Activated T-cell treated with anti-CD3 and anti-CD28 coated beads, Interleukin-2, amount 50 U/mL, for 72 hours (primary cell): Measurements from ENCODE around the gene DNASE1L1. TPM values are rescaled to one million over a fixed set of nuclear protein-coding genes. Genes with fewer than 3 reads are reported as not detected.

Experiments used
- ATAC-seq, 2 donors: fragments of 150-1000 bp; cut with Tn5 transposase; replicated peaks in 1 of 2; 2 replicates each; pipeline ENCODE4 v1.10.0; 2021; ENCODE audit warnings: moderate library complexity in 2 of 2, mild to moderate bottlenecking in 1 of 2
- DNase-seq, 2 donors: peaks; one replicate each; pipeline ENCODE4 v3.0.0; 2021 to 2022; ENCODE audit warnings: mixed read lengths in 1 of 2
- H3K27ac Mint-ChIP-seq: one replicate; pipeline ENCODE4 v1.8.0; 2022; ENCODE audit warnings: mild to moderate bottlenecking, moderate library complexity, mixed read lengths
- H3K27me3 Mint-ChIP-seq: one replicate; pipeline ENCODE4 v1.8.0; 2022; ENCODE audit warnings: low read depth, mixed read lengths
- H3K36me3 Mint-ChIP-seq, 2 donors: one replicate each; pipeline ENCODE4 v1.8.0; 2022; ENCODE audit warnings: mixed read lengths in 2 of 2, mild to moderate bottlenecking in 1 of 2; ENCODE audit not compliant: insufficient read depth in 2 of 2
- H3K4me1 Mint-ChIP-seq: one replicate; pipeline ENCODE4 v1.8.0; 2022; ENCODE audit warnings: low read depth, mixed read lengths
- H3K4me3 Mint-ChIP-seq, 2 donors: one replicate each; pipeline ENCODE4 v1.8.0; 2022; ENCODE audit warnings: mild to moderate bottlenecking in 2 of 2, mixed read lengths in 2 of 2, moderate library complexity in 2 of 2
- H3K9me3 Mint-ChIP-seq, 2 donors: one replicate each; pipeline ENCODE4 v1.8.0; 2022; ENCODE audit warnings: mixed read lengths in 2 of 2
- total RNA-seq, 2 donors: library from RNA; stranded (reverse); gene quantifications; one replicate each; pipeline ENCODE4 v1.2.3, GENCODE V29; 2022

The DNASE1L1 gene
- total RNA-seq, 2 donors from 2014 or later, result 9.3 to 11.4 TPM

DNA sequence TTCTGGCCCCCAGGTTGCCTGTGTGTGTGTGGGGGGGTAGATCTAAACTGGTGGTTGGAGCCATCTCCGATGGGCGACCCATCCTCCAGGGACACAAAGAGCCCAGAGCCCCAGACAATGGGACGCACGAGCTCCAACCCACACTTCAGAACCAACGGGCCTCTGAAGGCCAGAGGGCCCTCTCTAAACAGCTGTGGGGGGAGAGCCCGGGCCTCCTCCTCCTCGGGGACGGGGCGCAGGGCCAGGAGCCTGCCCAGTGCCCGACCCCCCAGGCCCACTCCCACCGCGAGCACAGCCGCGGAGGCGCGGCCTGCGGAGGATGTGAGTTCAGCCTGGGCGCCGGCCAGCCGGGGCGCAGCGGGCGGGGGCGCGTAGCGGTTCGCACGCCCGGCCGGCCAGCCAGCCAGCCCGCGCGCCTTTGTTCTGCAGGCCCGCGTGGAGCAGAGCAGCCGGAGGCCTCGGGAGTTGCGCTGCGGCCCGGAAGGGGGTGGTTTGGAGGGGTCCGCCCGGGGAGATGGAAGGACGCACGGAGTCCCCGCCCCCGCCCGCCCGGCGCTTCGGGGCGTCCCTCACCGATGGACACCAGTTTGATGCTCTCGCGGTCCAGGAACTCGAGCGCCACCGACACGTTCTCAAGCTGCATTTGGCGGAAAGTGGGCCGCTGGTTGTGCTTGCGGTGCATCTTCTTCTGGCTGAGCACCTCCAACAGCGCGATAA, 38.6 kb downstream of the DNASE1L1 start:
- peak overlapping the region; percentile 93 to 94 for H3K4me3 Mint-ChIP-seq
- H3K27me3 Mint-ChIP-seq, result no peaks in the 10 kb centered on the region

DNA sequence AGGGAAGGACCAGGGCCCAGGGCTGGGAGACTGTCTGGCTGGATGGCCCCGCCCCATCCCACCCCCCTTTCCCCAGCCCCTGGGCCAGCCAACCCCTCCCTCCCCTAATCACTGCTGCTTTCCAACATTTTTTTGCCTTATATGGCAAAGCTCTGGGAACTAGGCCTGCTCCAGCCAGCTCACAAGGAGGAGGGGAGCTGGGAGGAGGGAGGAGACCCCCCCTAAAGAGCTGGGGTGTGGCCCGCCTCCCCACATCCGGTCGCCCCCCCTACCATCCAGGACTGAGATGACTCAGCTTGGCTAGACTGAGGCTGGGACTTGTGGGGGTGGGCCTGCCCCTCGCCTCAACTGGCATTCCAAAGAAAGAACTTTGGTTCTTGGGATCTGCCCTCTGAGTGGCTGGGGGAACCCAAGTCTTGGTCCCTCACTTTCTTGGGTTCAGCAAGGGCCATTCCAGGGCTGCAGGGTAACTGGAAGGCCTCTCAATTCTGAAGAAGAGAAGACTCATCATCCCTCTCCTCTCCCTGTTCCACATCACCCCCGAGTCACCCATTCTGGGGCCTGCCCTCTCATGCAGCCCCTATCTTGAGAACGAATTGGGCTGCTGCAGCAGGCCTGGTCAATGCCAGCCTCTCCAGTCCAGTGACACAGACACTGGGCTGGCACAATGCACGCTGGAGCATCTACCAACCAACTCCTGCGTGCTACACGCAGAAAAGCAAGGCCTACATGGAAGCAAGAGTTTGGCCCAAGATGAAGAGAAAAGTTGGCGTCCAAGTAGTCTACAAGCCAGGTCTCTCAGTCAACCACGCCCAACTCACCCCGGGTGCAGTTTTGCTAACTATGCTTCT, 39.4 kb downstream of the DNASE1L1 start:
- ATAC-seq (peak; percentile 6 to 15), DNase-seq (peak; percentile 63 to 69)
- Mint-ChIP-seq H3K36me3 (peaks cover 6 to 7% of the 10 kb centered on the region in 2 donors), H3K9me3 (no peaks in the 10 kb centered on the region), H3K27me3 (no peaks in the 10 kb centered on the region), H3K27ac (peak overlapping the region; percentile 69), H3K4me1 (peaks cover 16% of the 10 kb centered on the region), H3K4me3 (peak overlapping the region; percentile 93 to 94)

More for the DNA sequence above, 38.6 kb downstream of the DNASE1L1 start:
- no peak for ATAC-seq
- H3K27ac Mint-ChIP-seq, result peak overlapping the region; percentile 69
- peaks cover 5 to 6% of the 10 kb centered on the region in 2 donors for H3K36me3 Mint-ChIP-seq
- peaks cover 16% of the 10 kb centered on the region for H3K4me1 Mint-ChIP-seq
- no peaks in the 10 kb centered on the region for H3K9me3 Mint-ChIP-seq
- peak in 1 of 2 donors; percentile 27 for DNase-seq

DNA sequence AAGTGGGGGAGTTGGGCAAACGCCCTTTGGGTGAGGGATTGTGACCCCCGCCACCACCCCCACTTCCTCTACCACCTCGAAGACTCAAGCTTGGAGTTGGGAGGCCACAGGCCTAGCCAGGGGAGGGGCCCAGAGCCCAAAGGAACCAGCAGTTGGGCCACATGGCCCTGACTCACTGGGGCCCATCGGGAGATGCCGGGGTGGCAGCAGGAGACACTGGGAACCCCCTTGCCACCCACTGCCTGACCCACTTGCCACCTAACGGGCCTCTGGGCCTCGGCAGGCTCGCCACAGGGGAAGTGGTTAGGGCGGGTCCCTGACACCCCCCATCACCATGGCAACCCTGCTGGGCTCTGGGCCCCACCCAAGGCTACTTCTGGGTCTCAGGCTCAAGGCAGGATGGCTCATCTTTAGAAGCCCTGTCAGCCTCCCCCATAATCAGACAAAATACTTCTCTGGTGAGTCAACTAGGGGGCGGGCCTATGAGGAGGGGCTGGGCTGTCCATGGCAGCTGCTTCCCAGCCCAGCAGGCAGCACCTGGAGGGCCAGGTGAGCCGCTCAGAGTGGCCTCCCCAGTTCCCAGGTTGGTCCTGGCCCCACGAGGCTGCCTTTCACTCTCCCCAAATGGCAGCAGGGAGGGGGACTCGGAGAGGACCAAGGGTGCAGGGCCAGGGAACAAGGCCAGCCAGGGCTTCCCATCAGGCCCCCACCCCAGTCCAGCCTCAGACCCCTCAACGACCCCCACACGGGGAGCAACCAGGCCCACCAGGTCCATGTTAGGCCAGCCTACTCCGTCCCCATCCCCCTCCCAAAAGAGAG, 40.2 kb downstream of the DNASE1L1 start:
- Mint-ChIP-seq H3K4me3 (peak overlapping the region; percentile 93 to 94), H3K4me1 (peaks cover 16% of the 10 kb centered on the region), H3K36me3 (peaks cover 7 to 8% of the 10 kb centered on the region in 2 donors), H3K27me3 (no peaks in the 10 kb centered on the region), H3K27ac (no peak overlapping the region), H3K9me3 (no peaks in the 10 kb centered on the region)
- DNase-seq, result peak; percentile 91 to 95
- peak; percentile 68 to 76 for ATAC-seq

DNA sequence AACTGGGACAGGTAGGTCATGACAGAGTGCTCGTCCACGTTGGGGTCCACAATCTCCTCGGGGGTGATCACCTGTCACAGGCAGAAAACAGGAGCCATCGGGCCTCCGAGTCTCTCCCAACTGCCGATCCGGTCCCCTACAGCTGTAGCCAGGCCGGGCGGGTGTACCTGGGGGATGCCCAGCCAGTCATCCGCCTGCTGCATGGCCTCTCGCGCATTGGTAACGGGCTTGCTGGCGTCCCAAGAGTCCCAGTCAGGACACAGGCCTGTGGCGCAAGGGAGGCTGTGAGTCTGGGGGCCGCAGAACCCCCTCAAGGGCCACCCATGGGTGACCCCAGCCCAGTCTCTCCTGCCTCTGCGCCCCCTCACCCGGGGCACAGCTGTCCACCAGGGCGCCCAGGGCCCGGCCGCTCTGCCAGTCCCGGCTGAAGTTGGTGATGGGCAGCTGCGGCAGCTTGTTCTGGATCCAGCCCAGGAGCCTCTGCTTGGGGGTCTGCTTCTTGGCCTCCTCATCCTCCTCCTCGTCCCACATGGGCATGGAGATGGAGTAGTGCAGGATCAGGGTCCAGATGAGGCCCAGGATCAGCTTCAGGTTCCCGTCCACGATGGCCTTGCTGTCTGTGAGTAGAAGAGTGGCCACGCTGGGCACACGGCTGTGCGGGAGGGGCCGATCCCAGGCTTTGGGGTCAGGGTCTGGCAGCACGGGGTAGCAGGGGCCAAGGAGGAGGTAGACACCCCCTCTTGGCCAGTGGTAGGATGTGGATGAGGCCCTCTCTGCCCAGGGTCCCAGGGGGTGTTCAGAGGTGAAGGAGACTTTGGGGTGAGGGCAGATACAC, 41.4 kb downstream of the DNASE1L1 start:
- peaks cover 15% of the 10 kb centered on the region for H3K4me1 Mint-ChIP-seq
- H3K36me3 Mint-ChIP-seq, result peaks cover 8 to 9% of the 10 kb centered on the region in 2 donors
- H3K4me3 Mint-ChIP-seq, result peak overlapping the region; percentile 93 to 94
- no peaks in the 10 kb centered on the region for H3K9me3 Mint-ChIP-seq
- ATAC-seq (no peak), DNase-seq (no peak)
- H3K27ac Mint-ChIP-seq, result peak overlapping the region; percentile 89
- H3K27me3 Mint-ChIP-seq, result no peaks in the 10 kb centered on the region

DNA sequence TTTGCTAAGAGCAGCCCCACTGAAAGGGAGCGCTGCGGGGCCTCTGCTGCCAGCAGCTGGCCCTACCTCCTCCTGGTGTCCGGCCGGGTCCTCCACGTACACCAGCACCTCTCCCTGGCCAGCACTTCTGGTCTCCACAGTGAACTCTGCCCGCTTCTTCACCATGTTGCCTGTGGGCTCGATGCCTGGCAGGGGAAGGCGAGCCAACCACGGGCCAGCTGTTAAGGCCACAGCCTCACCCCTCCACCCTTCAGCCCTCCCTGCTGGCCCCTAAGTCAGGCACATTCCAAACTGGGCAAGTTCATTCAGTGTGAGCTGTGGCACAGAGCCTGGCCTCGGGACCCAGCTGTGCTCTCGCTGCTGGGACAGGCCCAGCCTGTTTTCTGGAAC, 42.4 kb downstream of the DNASE1L1 start:
- Mint-ChIP-seq H3K9me3 (no peaks in the 10 kb centered on the region), H3K27ac (no peak overlapping the region), H3K27me3 (no peaks in the 10 kb centered on the region), H3K4me1 (peaks cover 8% of the 10 kb centered on the region), H3K36me3 (peaks cover 8 to 9% of the 10 kb centered on the region in 2 donors), H3K4me3 (no peak overlapping the region)
- ATAC-seq (no peak), DNase-seq (no peak)

DNA sequence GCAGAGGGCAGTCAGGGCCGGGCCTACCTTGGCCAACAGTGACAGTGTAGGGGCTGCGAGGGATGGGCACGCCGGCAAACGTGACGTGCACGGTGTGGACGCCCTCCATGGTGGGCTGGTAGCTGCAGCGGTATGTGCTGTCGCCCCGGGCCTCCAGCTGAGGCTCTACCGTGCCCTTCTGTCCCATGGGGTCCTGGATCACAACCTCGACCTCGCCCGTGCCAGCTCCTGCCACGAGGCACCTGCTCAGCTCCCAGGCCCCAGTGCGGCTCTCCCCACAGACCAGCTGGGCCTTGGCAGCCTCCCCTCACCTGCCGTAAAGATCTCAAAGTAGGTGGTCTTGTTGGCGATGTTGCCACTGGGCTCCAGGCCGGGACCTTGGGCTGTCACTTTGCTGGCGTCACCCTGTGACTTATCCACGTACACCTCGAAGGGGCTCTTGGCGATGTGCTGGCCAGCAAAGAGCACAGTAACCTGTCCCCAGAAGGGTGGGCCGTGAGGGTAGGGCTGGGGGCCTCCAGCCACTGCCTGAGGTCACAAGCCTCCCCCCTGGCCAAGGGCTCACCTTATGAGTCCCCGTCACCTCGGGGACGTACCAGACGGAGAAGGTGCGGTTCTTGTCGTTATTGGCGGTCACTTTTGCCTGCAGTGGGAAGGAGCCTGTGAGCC, 42.9 kb downstream of the DNASE1L1 start:
- Mint-ChIP-seq H3K9me3 (no peaks in the 10 kb centered on the region), H3K27ac (no peak overlapping the region)
- no peak for ATAC-seq

DNA sequence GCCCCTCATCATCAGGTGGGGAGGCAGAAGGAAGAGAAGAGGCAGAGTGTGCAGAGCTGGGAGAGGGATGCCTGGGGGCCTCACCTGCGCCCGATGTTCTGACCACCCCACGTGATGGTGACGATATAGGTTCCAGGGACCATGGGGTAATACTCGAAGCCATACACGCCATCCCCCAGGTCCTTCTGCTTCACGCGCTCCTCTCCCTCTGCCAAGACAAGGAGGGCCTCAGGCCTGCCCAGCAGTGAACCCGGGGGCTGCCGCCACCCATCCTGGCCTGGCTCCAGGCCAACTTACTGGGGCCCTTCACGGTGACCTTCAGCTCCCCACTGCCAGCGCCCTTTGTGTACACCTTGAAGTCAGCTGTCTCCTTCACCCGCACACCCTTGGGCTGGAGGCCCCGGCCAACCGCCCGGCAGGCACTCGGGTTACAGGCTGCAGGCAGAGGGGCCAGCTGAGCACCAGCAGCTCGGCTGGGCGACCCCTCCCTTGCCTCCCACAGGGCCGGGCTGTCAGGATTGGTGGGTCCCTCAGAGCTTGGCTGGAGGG, 43.9 kb downstream of the DNASE1L1 start:
- no peak overlapping the region for H3K4me3 Mint-ChIP-seq
- H3K27ac Mint-ChIP-seq, result no peak overlapping the region
- H3K27me3 Mint-ChIP-seq, result no peaks in the 10 kb centered on the region
- peaks cover 8% of the 10 kb centered on the region for H3K4me1 Mint-ChIP-seq
- no peak for ATAC-seq
- H3K9me3 Mint-ChIP-seq, result no peaks in the 10 kb centered on the region
- DNase-seq, result no peak
- peaks cover 7 to 9% of the 10 kb centered on the region in 2 donors for H3K36me3 Mint-ChIP-seq

More for the DNA sequence above, 42.9 kb downstream of the DNASE1L1 start:
- H3K36me3 Mint-ChIP-seq, result peaks cover 8 to 9% of the 10 kb centered on the region in 2 donors
- no peaks in the 10 kb centered on the region for H3K27me3 Mint-ChIP-seq
- peaks cover 8% of the 10 kb centered on the region for H3K4me1 Mint-ChIP-seq
- H3K4me3 Mint-ChIP-seq, result no peak overlapping the region
- DNase-seq, result no peak

DNA sequence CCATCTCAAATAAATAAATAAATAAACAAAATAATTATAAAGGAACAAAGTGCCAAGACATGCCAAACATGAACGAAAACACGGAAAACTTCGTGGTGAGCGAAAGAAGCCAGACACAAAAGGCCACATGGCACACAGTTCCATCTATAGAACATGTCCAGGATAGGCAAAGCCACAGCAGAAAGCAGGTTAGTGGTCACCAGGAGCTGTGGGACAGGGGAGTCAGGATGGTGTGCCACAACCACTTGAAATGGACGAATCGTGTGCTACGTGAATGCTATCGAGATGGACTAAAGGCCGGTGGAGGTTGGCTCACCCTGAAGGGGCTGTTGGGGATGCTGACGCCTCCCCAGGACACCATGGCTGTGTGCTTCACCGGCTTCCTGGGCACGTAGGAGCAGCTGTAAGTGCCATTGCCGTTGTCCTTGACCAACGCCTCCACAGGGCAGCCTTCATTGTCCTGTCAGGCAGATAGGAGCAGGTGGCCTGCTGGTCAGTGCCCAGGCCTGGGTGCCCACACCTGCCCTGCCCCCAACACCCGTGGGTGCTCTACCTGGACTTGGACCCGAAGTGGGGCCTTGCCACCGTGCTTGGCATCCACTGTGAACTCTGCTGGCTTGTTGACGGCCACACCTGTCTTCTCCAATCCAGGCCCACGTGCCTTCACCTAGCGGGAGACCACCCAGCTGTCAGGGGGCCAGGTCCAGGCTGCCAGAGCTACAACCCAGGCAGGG, 45.2 kb downstream of the DNASE1L1 start:
- Mint-ChIP-seq H3K9me3 (no peaks in the 10 kb centered on the region), H3K27ac (no peak overlapping the region), H3K36me3 (peaks cover 5 to 6% of the 10 kb centered on the region in 2 donors), H3K4me1 (peaks cover 10% of the 10 kb centered on the region), H3K4me3 (no peak overlapping the region), H3K27me3 (no peaks in the 10 kb centered on the region)
- no peak for ATAC-seq
- no peak for DNase-seq

DNA sequence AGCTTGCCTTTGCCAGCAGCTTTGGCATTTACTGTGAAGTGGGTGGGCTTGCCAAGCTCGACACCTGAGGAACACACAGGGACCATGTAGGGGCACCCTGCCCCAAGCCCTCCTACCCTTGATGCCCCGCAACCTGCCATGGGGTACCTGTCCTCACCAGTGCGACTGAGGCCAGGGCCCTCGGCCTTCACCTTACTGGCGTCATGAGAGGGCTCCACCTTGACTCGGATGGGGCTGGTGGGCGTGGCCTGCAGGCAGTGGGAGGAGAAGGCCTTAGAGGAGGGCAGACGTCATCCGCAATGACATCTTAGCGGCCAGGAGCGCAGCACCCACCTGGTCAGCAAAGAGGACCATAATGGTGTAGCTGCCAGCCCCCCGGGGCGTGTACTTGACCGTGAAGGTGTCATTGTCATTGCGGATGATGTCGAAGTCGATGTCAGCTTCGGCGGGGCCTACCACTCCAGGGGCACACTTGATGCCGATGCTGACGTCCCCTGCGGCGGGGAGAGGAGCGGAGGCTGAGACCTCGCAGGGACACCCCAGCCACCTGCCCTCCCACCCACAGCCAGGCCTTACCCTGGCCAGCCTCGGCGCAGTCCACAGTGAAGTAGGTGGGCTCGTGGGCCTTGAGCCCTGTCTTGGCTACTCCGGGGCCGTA, 46.8 kb downstream of the DNASE1L1 start:
- no peaks in the 10 kb centered on the region for H3K9me3 Mint-ChIP-seq
- ATAC-seq, result no peak
- peaks cover 12% of the 10 kb centered on the region for H3K4me1 Mint-ChIP-seq
- DNase-seq, result no peak
- no peak overlapping the region for H3K4me3 Mint-ChIP-seq
- H3K36me3 Mint-ChIP-seq, result peaks cover 6 to 8% of the 10 kb centered on the region in 2 donors
- no peak overlapping the region for H3K27ac Mint-ChIP-seq
- no peaks in the 10 kb centered on the region for H3K27me3 Mint-ChIP-seq

DNA sequence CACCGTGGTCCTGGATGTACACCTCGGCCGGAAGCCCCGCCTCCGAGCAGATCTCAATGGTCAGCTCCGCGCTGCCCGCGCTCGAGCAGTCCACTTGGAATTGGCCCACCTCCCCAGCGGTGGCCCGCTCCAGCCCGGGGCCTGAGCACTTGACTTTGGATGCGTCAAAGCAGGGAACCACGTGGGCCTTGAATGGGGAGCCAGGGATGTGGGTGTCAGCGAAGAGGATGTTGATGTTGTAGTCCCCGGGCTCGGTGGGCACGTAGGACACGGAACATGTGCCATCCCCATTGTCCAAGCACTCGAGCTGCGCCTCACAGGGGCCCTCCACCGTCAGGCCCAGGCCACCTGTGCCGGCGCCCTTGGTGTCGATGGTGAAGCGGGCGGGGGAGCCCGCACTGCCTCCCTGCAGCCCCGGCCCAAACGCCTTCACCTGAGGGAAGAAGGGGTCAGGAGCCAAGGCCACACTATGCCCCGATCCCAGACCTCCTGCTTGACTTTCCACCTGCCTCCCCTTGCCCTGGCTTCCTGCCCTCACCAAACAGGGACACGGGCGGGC, 48.8 kb downstream of the DNASE1L1 start:
- H3K36me3 Mint-ChIP-seq, result peaks cover 4 to 7% of the 10 kb centered on the region in 2 donors
- peaks cover 18% of the 10 kb centered on the region for H3K4me1 Mint-ChIP-seq
- no peak for ATAC-seq

More for the DNA sequence above, 48.8 kb downstream of the DNASE1L1 start:
- Mint-ChIP-seq H3K27me3 (no peaks in the 10 kb centered on the region), H3K27ac (no peak overlapping the region), H3K9me3 (no peaks in the 10 kb centered on the region), H3K4me3 (no peak overlapping the region)
- DNase-seq, result no peak
